ENCODE data around the gene SAMM50.

SAMM50 gene

GRCh38 chr22:43980579-43980978 lies 25.3 kb downstream of the SAMM50 start:
- no peak for DNase-seq

GRCh38 chr22:43980996-43981395 lies 25.8 kb downstream of the SAMM50 start:
- DNase-seq, result no peak

GRCh38 chr22:43983808-43984207 lies 28.6 kb downstream of the SAMM50 start:
- DNase-seq, result no peak

- no peak for DNase-seq
Observed at GRCh38 chr22:43985532-43985931, 30.3 kb downstream of the SAMM50 start.

- DNase-seq, result no peak
Observed at GRCh38 chr22:43988116-43988820, 33.0 kb downstream of the SAMM50 start.

- no peak for DNase-seq
Observed at GRCh38 chr22:43988960-43989359, 33.7 kb downstream of the SAMM50 start.

- no peak for DNase-seq
Observed at GRCh38 chr22:43990044-43990443, 34.8 kb downstream of the SAMM50 start.

- DNase-seq, result no peak
Observed at GRCh38 chr22:43991316-43992020, 36.2 kb downstream of the SAMM50 start.

GRCh38 chr22:43992331-43992821 lies 37.1 kb downstream of the SAMM50 start:
- peak; percentile 45 for DNase-seq

GRCh38 chr22:43993072-43993760 lies 38.0 kb downstream of the SAMM50 start:
- peak; percentile 69 for DNase-seq

- no peak for DNase-seq
Observed at GRCh38 chr22:43994006-43994405, 38.8 kb downstream of the SAMM50 start.

- no peak for DNase-seq
Observed at GRCh38 chr22:43994416-43994815, 39.2 kb downstream of the SAMM50 start.

GRCh38 chr22:43995057-43995685 lies 39.9 kb downstream of the SAMM50 start:
- DNase-seq, result no peak

GRCh38 chr22:43995798-43996169 lies 40.5 kb downstream of the SAMM50 start:
- DNase-seq, result no peak

- DNase-seq, result peak; percentile 43
Observed at GRCh38 chr22:43996170-43996980, 41.1 kb downstream of the SAMM50 start.

GRCh38 chr22:43996981-43997265 lies 41.7 kb downstream of the SAMM50 start:
- DNase-seq, result no peak

- DNase-seq, result no peak
Observed at GRCh38 chr22:43998679-43999264, 43.5 kb downstream of the SAMM50 start.

GRCh38 chr22:43999378-43999777 lies 44.1 kb downstream of the SAMM50 start:
- DNase-seq, result no peak

GRCh38 chr22:44000123-44000522 lies 44.9 kb downstream of the SAMM50 start:
- DNase-seq, result no peak

GRCh38 chr22:44001521-44001920 lies 46.3 kb downstream of the SAMM50 start:
- peak; percentile 41 for DNase-seq

- no peak for DNase-seq
Observed at GRCh38 chr22:44002324-44002723, 47.1 kb downstream of the SAMM50 start.

GRCh38 chr22:44002997-44003396 lies 47.8 kb downstream of the SAMM50 start:
- no peak for DNase-seq

Measured in femur (tissue), 1 donor.